BLaER1 treated with 17β-estradiol and CSF1 and Interleukin-3, amounts not matched to agents 10 nM and 100 nM (cell line): ENCODE results near the gene NTHL1.
A peak's percentile ranks its signal among the peaks of the same experiment; 100 is the strongest.
"Not testable (repeated sequence)": the region's sequence is repeated elsewhere in the genome, so short reads cannot be mapped to it uniquely, and the experiment has no call there.

Experiments
- H3K27ac ChIP-seq, 11 experiments: shearing (Covaris generic); formaldehyde crosslinking; 2 replicates each; pipeline ENCODE4 v1.8.1; 2022
- H3K27me3 ChIP-seq, 11 experiments: shearing (Covaris generic); formaldehyde crosslinking; 2 replicates each; pipeline ENCODE4 v1.8.1; 2022
- H3K36me3 ChIP-seq, 11 experiments: shearing (Covaris generic); formaldehyde crosslinking; 2 replicates each; pipeline ENCODE4 v1.8.1; 2022
- H3K4me1 ChIP-seq, 10 experiments: shearing (Covaris generic); formaldehyde crosslinking; 2 replicates each; pipeline ENCODE4 v1.8.1; 2022
- H3K4me2 ChIP-seq, 11 experiments: shearing (Covaris generic); formaldehyde crosslinking; 2 replicates each; pipeline ENCODE4 v1.8.1; 2022
- H3K4me3 ChIP-seq, 10 experiments: shearing (Covaris generic); formaldehyde crosslinking; 2 replicates each; pipeline ENCODE4 v1.8.1; 2022
- H3K9ac ChIP-seq, 11 experiments: shearing (Covaris generic); formaldehyde crosslinking; 2 replicates each; pipeline ENCODE4 v1.8.1; 2022
- H3K9me3 ChIP-seq, 11 experiments: shearing (Covaris generic); formaldehyde crosslinking; replicated peaks in 1 of 11; 2 replicates each; pipeline ENCODE4 v1.8.1; 2022
- H4K20me1 ChIP-seq, 11 experiments: shearing (Covaris generic); formaldehyde crosslinking; 2 replicates each; pipeline ENCODE4 v1.8.1; 2022
- Cebpa-rat ChIP-seq, 11 experiments: shearing (Covaris generic); IDR thresholded peaks; 2 replicates each; pipeline ENCODE4 v1.8.1; 2022

Gene NTHL1

DNA sequence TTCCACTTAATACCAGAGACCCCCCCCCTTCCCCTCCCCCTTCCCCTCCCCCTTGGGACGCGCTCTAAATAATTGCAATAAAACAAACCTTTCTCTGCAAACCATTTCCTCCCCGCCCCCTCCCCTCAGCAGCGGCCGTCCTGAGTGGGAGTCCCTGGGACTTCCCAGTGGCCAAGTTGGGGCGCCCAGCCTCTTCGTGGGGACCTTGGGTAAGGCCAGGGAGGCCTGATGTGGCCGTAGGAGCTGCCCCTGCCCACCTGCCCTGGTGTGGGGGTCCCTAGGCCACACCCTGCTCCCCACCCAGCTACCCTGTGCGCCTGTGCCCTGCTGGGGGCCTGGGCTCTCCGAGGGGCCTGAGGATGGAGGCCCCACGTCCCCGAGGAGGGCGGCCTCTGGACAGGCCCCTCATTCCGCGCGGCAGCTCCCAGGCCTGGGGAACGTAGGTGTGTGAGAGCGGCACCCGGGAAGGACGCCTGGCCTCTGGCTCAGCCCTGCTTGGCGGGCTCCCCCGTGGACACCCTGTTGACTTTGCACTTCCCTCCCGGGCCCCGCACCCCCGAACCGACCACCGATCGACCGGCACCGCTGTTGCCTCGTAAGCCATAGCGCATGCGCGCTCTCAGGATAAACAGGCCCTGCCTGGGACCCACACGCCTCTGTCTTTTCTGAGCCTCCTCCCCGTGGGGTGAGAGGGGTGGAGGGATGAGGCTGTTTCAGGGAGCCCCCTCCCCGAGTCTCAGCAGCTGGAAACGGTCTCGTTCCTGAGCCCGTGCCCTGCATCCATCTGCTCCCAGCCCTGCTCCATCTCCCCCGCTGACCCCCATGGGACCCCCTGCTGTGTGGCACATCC is 9.0 kb downstream of the NTHL1 start:
- H3K4me2 ChIP-seq = peak overlapping the region; percentile 76 to 97 (median 92)
- peaks cover 0 to 65% (median 10%) of the 10 kb centered on the region in 11 experiments; a peak in 11 of 22 replicates for H4K20me1 ChIP-seq
- H3K4me1 ChIP-seq = peaks cover 94 to 98% (median 97%) of the 10 kb centered on the region in 10 experiments
- H3K4me3 ChIP-seq = peak overlapping the region in 3 of 10 experiments; percentile 7 to 22 (median 19); a peak in 4 of 20 replicates
- H3K9me3 ChIP-seq = no peaks in the 10 kb centered on the region
- peaks cover 0 to 28% (median 0%) of the 10 kb centered on the region in 11 experiments; a peak in 8 of 22 replicates for H3K36me3 ChIP-seq
- H3K27ac ChIP-seq = peak overlapping the region in 10 of 11 experiments; percentile 2 to 71 (median 34); a peak in 13 of 22 replicates
- no peak for TF ChIP-seq Cebpa-rat (IDR thresholded peaks at IDR 0.05)
- H3K27me3 ChIP-seq = no peaks in the 10 kb centered on the region
- peak overlapping the region; percentile 1 to 72 (median 48); a peak in 20 of 22 replicates for H3K9ac ChIP-seq

DNA sequence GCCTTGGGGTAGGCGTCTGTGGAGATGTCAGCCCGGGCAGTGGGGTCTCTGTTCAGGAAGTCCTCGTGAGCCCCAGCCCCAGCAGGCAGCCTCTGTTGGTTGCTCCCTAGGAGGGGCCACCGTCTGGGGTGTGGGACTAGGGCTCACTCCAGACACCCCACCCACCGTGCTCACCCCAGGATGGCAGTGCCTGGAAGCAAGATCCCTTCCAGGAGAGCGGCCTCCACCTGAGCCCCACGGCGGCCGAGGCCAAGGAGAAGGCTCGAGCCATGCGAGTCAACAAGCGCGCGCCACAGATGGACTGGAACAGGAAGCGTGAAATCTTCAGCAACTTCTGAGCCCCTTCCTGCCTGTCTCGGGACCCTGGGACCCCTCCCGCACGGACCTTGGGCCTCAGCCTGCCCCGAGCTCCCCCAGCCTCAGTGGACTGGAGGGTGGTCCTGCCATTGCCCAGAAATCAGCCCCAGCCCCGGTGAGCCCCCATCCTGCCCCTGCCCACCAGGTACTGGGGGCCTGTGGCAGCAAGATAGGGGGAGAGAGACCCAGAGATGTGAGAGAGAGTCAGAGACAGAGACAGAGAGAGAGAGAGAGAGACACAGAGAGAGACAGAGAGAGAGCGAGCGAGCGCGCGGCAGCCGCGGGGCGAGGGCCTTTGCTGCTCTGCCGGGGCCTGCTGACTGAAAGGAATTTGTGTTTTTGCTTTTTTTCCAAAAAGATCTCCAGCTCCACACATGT is 9.8 kb downstream of the NTHL1 start:
- no peak for TF ChIP-seq Cebpa-rat (IDR thresholded peaks at IDR 0.05)
- H3K4me2 ChIP-seq = peak overlapping the region; percentile 76 to 98 (median 92)
- no peak overlapping the region for H3K4me3 ChIP-seq
- peaks cover 0 to 65% (median 9%) of the 10 kb centered on the region in 11 experiments; a peak in 11 of 22 replicates for H4K20me1 ChIP-seq
- peak overlapping the region in 9 of 11 experiments; percentile 21 to 64 (median 35); a peak in 10 of 22 replicates for H3K9ac ChIP-seq
- no peaks in the 10 kb centered on the region for H3K27me3 ChIP-seq
- H3K27ac ChIP-seq = peak overlapping the region in 6 of 11 experiments; percentile 16 to 73 (median 44); a peak in 13 of 22 replicates
- peaks cover 95 to 98% (median 97%) of the 10 kb centered on the region in 10 experiments for H3K4me1 ChIP-seq
- peaks cover 0 to 24% (median 0%) of the 10 kb centered on the region in 11 experiments; a peak in 8 of 22 replicates for H3K36me3 ChIP-seq
- H3K9me3 ChIP-seq = no peaks in the 10 kb centered on the region

DNA sequence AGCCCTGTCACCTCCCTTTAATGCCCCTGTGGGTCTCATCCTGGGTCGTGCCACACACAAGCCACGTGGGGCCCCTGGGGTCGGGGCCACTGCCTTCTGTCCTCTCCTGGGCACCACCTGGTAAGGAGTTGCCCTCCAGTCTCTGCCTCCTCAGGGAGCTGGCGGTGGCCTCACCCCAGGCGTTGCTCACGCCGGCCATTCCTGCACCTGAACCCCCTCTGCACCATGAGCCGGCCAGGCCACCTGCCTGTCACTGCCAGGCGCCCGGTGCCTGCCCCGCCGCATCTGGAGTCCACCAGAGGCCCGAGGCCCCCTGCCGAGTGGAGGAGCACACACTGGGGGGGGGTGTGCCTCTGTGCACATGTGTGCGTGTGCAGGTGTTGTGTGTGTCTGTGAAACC is 10.5 kb downstream of the NTHL1 start:
- Histone ChIP-seq H3K4me2 (peak overlapping the region; percentile 76 to 98 (median 92)), H3K4me3 (no peak overlapping the region; a peak in 1 of 20 replicates), H3K27me3 (no peaks in the 10 kb centered on the region), H3K27ac (peak overlapping the region in 3 of 11 experiments; percentile 16 to 73 (median 71); a peak in 3 of 22 replicates), H4K20me1 (peaks cover 0 to 62% (median 8%) of the 10 kb centered on the region in 11 experiments; a peak in 11 of 22 replicates), H3K4me1 (peaks cover 97 to 100% (median 99%) of the 10 kb centered on the region in 10 experiments), H3K9me3 (no peaks in the 10 kb centered on the region), H3K36me3 (peaks cover 0 to 24% (median 0%) of the 10 kb centered on the region in 11 experiments; a peak in 8 of 22 replicates), H3K9ac (peak overlapping the region in 5 of 11 experiments; percentile 15 to 64 (median 35); a peak in 6 of 22 replicates)
- TF ChIP-seq Cebpa-rat (IDR thresholded peaks at IDR 0.05) = no peak

DNA sequence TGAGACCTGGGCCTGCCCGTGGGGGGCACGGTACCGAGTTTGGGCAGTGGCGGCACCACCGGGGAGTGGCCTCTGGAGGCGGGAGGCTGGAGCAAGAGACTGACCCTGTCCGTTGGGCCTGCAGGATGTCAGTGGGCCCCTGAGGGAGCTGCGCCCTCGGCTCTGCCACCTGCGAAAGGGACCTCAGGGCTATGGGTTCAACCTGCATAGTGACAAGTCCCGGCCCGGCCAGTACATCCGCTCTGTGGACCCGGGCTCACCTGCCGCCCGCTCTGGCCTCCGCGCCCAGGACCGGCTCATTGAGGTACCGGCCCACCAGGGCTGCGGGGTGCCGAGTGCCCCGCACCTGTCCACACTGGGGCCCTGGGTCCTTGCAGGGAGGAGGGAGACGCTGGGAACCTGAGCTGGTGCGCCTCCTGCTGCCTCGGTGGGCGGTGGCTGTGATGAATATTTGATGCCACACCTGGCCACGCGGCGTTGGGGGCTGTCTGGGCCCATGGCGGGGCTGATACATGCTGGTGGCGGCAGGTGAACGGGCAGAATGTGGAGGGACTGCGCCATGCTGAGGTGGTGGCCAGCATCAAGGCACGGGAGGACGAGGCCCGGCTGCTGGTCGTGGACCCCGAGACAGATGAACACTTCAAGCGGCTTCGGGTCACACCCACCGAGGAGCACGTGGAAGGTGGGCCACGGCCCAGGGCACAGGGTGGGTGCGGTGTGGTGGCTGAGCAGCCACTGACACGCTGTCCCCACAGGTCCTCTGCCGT is 11.3 kb downstream of the NTHL1 start:
- H4K20me1 ChIP-seq = peaks cover 0 to 58% (median 8%) of the 10 kb centered on the region in 11 experiments; a peak in 11 of 22 replicates
- no peaks in the 10 kb centered on the region for H3K27me3 ChIP-seq
- H3K4me1 ChIP-seq = peaks cover 96 to 100% (median 99%) of the 10 kb centered on the region in 10 experiments
- H3K9me3 ChIP-seq = no peaks in the 10 kb centered on the region
- peak overlapping the region; percentile 76 to 98 (median 92) for H3K4me2 ChIP-seq
- peaks cover 0 to 24% (median 0%) of the 10 kb centered on the region in 11 experiments; a peak in 8 of 22 replicates for H3K36me3 ChIP-seq
- H3K27ac ChIP-seq = peak overlapping the region; percentile 25 to 73 (median 54); a peak in 19 of 22 replicates
- no peak for TF ChIP-seq Cebpa-rat (IDR thresholded peaks at IDR 0.05)
- H3K9ac ChIP-seq = peak overlapping the region; percentile 54 to 71 (median 67); a peak in 20 of 22 replicates
- H3K4me3 ChIP-seq = peak overlapping the region in 6 of 10 experiments; percentile 22 to 65 (median 42); a peak in 7 of 20 replicates

DNA sequence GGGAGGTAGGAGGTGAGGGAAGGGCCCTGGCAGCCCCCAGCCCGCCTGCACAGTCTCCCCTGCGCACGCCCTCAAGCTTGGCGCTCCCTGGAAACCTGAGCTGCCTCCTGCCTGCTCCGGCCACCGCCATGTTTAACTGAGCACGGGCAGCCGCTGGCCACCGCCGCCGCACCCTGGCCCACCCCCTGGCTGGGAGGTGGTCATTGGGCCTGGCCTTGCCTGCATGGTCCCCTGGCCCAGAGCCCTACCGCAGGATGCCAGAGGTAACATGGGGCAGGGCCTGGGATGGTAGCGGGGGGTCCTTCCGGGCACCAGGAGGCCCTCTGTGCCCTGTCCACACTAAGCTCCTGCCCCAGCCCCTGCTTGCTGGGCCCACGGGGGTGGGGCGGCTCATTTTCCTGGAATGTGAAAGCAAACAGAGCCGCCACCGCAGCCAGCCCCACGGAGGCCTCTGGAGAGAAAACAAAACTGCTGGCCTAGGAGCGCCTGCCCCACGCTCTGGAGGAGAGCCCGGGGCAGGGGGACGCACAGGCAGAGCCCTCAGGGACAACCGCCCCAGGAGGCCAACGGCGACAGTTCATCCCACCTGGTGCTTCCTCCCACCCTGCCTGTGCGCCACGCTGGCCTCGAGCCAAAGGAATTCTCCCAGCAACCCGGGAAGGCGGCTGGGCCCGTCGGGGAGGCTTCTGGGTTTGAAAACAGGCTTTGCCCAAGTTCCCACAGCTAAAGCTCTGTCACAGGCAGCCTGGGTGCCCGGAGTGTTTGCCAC is 12.0 kb downstream of the NTHL1 start:
- H3K4me2 ChIP-seq = peak overlapping the region; percentile 76 to 98 (median 92)
- peak overlapping the region; percentile 54 to 71 (median 67) for H3K9ac ChIP-seq
- H3K4me1 ChIP-seq = peaks cover 90 to 100% (median 99%) of the 10 kb centered on the region in 10 experiments

DNA sequence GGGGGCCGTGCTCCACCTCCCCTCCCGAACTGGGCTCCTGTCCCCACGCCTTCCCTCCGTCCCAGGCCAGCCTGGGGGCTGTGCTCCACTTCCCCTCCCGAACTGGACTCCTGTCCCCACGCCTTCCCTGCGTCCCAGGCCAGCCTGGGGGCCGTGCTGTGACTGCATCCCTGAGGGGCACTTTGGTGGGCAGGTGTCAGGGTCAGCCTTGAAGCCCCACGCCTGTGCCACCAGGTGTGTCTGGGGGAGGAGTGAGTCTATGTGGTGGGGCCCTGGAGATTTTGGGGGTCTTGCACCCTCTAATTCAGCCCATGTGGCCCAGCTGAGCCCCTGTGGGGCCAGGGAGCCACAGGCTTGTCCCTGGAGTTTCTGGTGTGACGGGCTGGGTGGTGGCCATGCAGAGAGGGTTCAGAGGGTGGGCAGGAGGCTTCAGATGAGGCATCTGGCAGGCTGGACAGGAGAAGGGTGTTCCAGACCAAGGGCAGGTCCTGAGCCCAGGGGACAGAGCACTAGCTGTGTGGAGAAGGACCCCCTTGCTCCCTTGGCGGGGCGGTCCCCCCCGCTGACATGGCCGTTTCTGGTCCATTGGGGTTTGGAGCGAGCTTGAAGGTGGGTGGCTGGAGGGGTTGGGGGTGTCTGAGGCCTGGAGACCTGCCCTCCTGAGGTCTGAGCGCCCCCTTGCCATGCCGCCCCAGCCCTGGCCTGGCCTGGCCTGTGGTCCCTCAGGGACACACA is 12.8 kb downstream of the NTHL1 start:
- H3K9ac ChIP-seq = peak overlapping the region; percentile 54 to 71 (median 67)
- H3K4me3 ChIP-seq = peak overlapping the region in 5 of 10 experiments; percentile 22 to 65 (median 54); a peak in 9 of 20 replicates
- peaks cover 82 to 100% (median 99%) of the 10 kb centered on the region in 10 experiments for H3K4me1 ChIP-seq
- H3K36me3 ChIP-seq = peaks cover 0 to 24% (median 0%) of the 10 kb centered on the region in 11 experiments; a peak in 8 of 22 replicates
- peaks cover 0 to 46% (median 0%) of the 10 kb centered on the region in 11 experiments; a peak in 9 of 22 replicates for H4K20me1 ChIP-seq
- H3K27ac ChIP-seq = peak overlapping the region; percentile 25 to 73 (median 54); a peak in 21 of 22 replicates
- peak overlapping the region; percentile 76 to 98 (median 92) for H3K4me2 ChIP-seq
- no peak for TF ChIP-seq Cebpa-rat (IDR thresholded peaks at IDR 0.05)
- no peaks in the 10 kb centered on the region for H3K9me3 ChIP-seq
- H3K27me3 ChIP-seq = no peaks in the 10 kb centered on the region

More for the DNA sequence above, 12.0 kb downstream of the NTHL1 start:
- Histone ChIP-seq H3K9me3 (no peaks in the 10 kb centered on the region), H3K4me3 (peak overlapping the region in 8 of 10 experiments; percentile 13 to 65 (median 28); a peak in 11 of 20 replicates), H3K27ac (peak overlapping the region; percentile 25 to 73 (median 54); a peak in 21 of 22 replicates), H3K27me3 (no peaks in the 10 kb centered on the region), H3K36me3 (peaks cover 0 to 24% (median 0%) of the 10 kb centered on the region in 11 experiments; a peak in 8 of 22 replicates), H4K20me1 (peaks cover 0 to 53% (median 5%) of the 10 kb centered on the region in 11 experiments; a peak in 11 of 22 replicates)
- no peak for TF ChIP-seq Cebpa-rat (IDR thresholded peaks at IDR 0.05)

DNA sequence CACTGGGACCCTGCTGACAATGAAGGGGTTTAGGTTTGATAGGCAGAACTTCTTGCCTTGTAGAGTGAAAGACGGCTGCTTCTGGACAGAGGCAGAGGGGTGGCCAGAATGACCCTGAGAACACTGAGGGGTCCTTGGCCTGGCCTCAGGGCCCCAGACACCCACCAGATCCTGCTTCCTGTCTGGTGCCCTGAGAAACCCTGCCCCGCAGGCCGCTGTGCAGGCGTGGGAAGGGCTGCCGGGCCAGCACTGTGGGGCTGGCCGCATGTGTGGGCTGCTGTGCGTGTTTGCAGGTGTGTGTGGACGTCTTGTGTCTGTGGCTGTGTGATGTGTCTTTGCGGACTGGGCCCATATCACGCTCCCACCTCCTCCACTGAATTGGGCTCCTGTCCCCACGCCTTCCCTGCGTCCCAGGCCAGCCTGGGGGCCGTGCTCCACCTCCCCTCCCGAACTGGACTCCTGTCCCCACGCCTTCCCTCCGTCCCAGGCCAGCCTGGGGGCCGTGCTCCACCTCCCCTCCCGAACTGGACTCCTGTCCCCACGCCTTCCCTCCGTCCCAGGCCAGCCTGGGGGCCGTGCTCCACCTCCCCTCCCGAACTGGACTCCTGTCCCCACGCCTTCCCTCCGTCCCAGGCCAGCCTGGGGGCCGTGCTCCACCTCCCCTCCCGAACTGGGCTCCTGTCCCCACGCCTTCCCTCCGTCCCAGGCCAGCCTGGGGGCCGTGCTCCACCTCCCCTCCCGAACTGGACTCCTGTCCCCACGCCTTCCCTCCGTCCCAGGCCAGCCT is 13.5 kb downstream of the NTHL1 start:
- H4K20me1 ChIP-seq = peaks cover 0 to 44% (median 0%) of the 10 kb centered on the region in 11 experiments; a peak in 9 of 22 replicates
- not testable (repeated sequence) for H3K27me3 ChIP-seq, H3K9me3 ChIP-seq
- peak overlapping the region; percentile 70 to 84 (median 78) for H3K9ac ChIP-seq
- peak overlapping the region; percentile 54 to 82 (median 77) for H3K27ac ChIP-seq
- peaks cover 0 to 24% (median 0%) of the 10 kb centered on the region in 11 experiments; a peak in 8 of 22 replicates for H3K36me3 ChIP-seq
- H3K4me1 ChIP-seq = peaks cover 75 to 98% (median 93%) of the 10 kb centered on the region in 10 experiments
- peak overlapping the region; percentile 89 to 100 (median 98) for H3K4me2 ChIP-seq
- H3K4me3 ChIP-seq = peak overlapping the region; percentile 39 to 74 (median 58)
